Fibroblast of mammary gland (primary cell): ENCODE measurements around the gene WWC1.

Experiments
- DNase-seq: peaks from one replicate; pipeline ENCODE4 v3.0.0-alpha.2; 2010; ENCODE audit warnings: low read depth
- H3K4me3 ChIP-seq: 2 replicates; pipeline ENCODE4 v1.5.1; 2011; ENCODE audit warnings: low read depth, mild to moderate bottlenecking, low read length, moderate library complexity; ENCODE audit not compliant: control insufficient read depth
- CTCF ChIP-seq: conservative IDR thresholded peaks from 2 replicates; pipeline ENCODE4 v1.5.1; 2011; ENCODE audit warnings: low read depth, low read length, inconsistent platforms; ENCODE audit not compliant: control insufficient read depth, insufficient read depth

WWC1 gene

GRCh38 chr5:168340487-168340886 lies 49.0 kb downstream of the WWC1 start:
- DNase-seq, result no peak
- H3K4me3 ChIP-seq, result no peak overlapping the region
- TF ChIP-seq CTCF, result no peak

DNA sequence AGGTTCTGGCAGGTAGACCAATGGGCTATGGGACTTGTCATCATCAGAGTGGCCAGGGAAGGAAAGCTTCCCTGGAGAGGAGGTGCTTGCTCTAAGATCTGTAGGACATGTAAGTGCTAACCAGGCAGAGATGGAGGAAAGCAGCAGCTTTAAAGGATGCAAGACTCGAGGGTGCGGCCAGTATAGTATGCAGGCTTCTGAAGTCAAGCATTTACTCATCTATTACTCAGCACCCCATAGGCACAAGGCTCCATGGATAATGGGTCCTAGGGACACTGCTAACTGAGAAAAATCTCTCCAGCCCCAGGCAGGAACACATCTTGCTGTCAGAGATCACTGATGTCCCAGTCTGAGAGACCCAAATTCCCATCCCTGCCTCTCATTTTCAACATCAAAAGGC lies 49.7 kb downstream of the WWC1 start:
- H3K4me3 ChIP-seq, result no peak overlapping the region
- no peak for TF ChIP-seq CTCF
- no peak for DNase-seq

- peak; percentile 37 for DNase-seq
- TF ChIP-seq CTCF, result no peak
- no peak overlapping the region for H3K4me3 ChIP-seq
Measured at GRCh38 chr5:168342151-168342825, 50.8 kb downstream of the WWC1 start.

DNA sequence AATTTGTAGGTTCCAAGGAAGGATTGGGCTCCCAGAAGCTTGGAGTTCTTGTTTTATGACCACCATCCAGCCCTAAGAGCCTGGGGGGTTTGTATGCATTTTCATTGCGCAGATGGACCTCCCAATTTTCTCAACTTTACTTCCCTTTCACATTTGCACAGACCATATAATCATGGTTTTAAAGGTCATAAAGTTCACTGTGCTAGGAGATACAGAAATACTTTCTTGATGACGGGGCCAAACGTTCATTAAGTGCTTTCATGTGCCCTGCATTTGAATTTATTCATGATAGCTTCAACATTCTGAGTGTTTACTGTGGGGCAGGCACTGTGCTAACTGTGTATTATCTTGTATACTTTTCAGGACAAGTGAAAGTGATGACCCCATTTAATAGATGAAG lies 51.5 kb downstream of the WWC1 start:
- no peak for TF ChIP-seq CTCF
- DNase-seq, result no peak
- no peak overlapping the region for H3K4me3 ChIP-seq

DNA sequence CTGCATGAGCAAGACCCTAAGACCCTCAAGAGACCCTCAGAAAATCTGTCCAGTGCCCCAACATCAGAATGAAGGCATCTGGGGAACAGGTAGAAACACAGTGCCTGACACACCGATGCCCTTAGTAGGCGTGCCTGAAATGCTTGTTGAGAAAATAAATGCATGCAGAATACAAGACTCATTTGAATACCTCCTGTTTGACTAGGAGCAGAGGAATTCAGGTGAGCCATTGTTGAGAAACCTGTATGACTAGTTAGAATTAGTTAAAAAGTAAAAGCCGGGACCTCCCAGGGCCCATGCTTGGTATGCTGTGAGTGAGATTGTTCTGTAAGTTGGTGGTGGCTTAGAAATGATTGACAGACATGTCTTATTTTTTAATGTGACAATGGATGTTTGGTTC lies 55.0 kb downstream of the WWC1 start:
- no peak for TF ChIP-seq CTCF
- no peak overlapping the region for H3K4me3 ChIP-seq
- DNase-seq, result no peak

- no peak for TF ChIP-seq CTCF
- no peak for DNase-seq
- H3K4me3 ChIP-seq, result no peak overlapping the region
Measured at GRCh38 chr5:168347368-168348083, 56.1 kb downstream of the WWC1 start.

- no peak for DNase-seq
- no peak for TF ChIP-seq CTCF
- H3K4me3 ChIP-seq, result no peak overlapping the region
Measured at GRCh38 chr5:168348084-168348414, 56.6 kb downstream of the WWC1 start.
